MM.1S (cell line): ENCODE results near the gene HIPK3.

Experiments used
- DNase-seq: peaks from one replicate; pipeline ENCODE4 v3.0.0-alpha.2; 2015
- H2AFZ ChIP-seq: fragments of 300-600 bp; sonication (generic); 2 replicates; pipeline ENCODE4 v1.6.0; 2016; ENCODE audit warnings: antibody characterized with exemption, low read length
- H3F3A ChIP-seq: fragments of 300-600 bp; sonication (generic); 2 replicates; pipeline ENCODE4 v1.6.1; 2016; ENCODE audit warnings: mild to moderate bottlenecking, antibody characterized with exemption, low read length, moderate library complexity, mixed read lengths; ENCODE audit not compliant: insufficient read depth
- H3K27ac ChIP-seq: fragments of 300-600 bp; sonication (generic); 2 replicates; pipeline ENCODE4 v1.5.1; 2016; ENCODE audit warnings: mild to moderate bottlenecking, low read length
- H3K27me3 ChIP-seq: fragments of 300-600 bp; sonication (generic); replicated peaks from 2 replicates; pipeline ENCODE4 v1.6.0; 2016; ENCODE audit warnings: low read length; ENCODE audit not compliant: insufficient read depth
- H3K36me3 ChIP-seq: fragments of 300-600 bp; sonication (generic); replicated peaks from 2 replicates; pipeline ENCODE4 v1.6.1; 2016; ENCODE audit warnings: mild to moderate bottlenecking, low read length, mixed read lengths; ENCODE audit not compliant: insufficient read depth
- H3K4me1 ChIP-seq: fragments of 300-600 bp; sonication (generic); 2 replicates; pipeline ENCODE4 v1.6.1; 2016; ENCODE audit warnings: low read length, mixed read lengths
- H3K4me2 ChIP-seq: fragments of 300-600 bp; sonication (generic); 2 replicates; pipeline ENCODE4 v1.6.0; 2016; ENCODE audit warnings: low read depth, low read length
- H3K4me3 ChIP-seq: fragments of 300-600 bp; sonication (generic); 2 replicates; pipeline ENCODE4 v1.5.1; 2016; ENCODE audit warnings: low read length, mixed read lengths
- H3K79me2 ChIP-seq: fragments of 300-600 bp; sonication (generic); 2 replicates; pipeline ENCODE4 v1.6.1; 2016; ENCODE audit warnings: mixed run types, low read length, mixed read lengths
- H3K9ac ChIP-seq: fragments of 300-600 bp; sonication (generic); 2 replicates; pipeline ENCODE4 v1.6.1; 2016; ENCODE audit warnings: low read length, mixed read lengths
- H3K9me2 ChIP-seq: fragments of 300-600 bp; sonication (generic); replicated peaks from 2 replicates; pipeline ENCODE4 v1.6.1; 2016; ENCODE audit warnings: mild to moderate bottlenecking, low read length, mixed read lengths; ENCODE audit not compliant: insufficient read depth
- H3K9me3 ChIP-seq: fragments of 300-600 bp; sonication (generic); replicated peaks from 2 replicates; pipeline ENCODE4 v1.6.1; 2016; ENCODE audit warnings: mild to moderate bottlenecking, low read length, mixed read lengths; ENCODE audit not compliant: insufficient read depth
- H4K20me1 ChIP-seq: fragments of 300-600 bp; sonication (generic); 2 replicates; pipeline ENCODE4 v1.6.1; 2016; ENCODE audit warnings: mild to moderate bottlenecking, low read length, moderate library complexity, mixed read lengths; ENCODE audit not compliant: insufficient read depth
- CTCF ChIP-seq: fragments of 300-600 bp; sonication (generic); IDR thresholded peaks from 2 replicates; pipeline ENCODE4 v1.5.1; 2016; ENCODE audit warnings: antibody characterized with exemption, low read length, mixed read lengths
- EZH2 ChIP-seq: fragments of 300-600 bp; sonication (generic); optimal IDR thresholded peaks from 2 replicates; pipeline ENCODE3; 2017; ENCODE audit warnings: low read depth, mild to moderate bottlenecking, antibody characterized with exemption, low read length, mixed read lengths
- EZH2phosphoT487 ChIP-seq: fragments of 300-600 bp; sonication (generic); IDR thresholded peaks from 2 replicates; pipeline ENCODE4 v1.6.1; 2018; ENCODE audit warnings: antibody characterized with exemption, low read length

HIPK3 gene

GRCh38 chr11:33257160-33257896 is at the start of gene HIPK3:
HIPK3 (plus strand) TSS chr11:33257381.
- H3K9me2 ChIP-seq: no peaks in the 10 kb centered on the region
- H2AFZ ChIP-seq: peak within 1 kb of the TSS; percentile 100
- peaks cover 49% of the 10 kb centered on the region for H3K79me2 ChIP-seq
- peak; percentile 86 for DNase-seq
- 0 out of 2 replicates have a peak, but pooled peaks cover 6% of the 10 kb centered on the region for H4K20me1 ChIP-seq
- peaks cover 19% of the 10 kb centered on the region for H3F3A ChIP-seq
- H3K27me3 ChIP-seq: no peaks in the 10 kb centered on the region
- H3K4me1 ChIP-seq: peaks cover 10% of the 10 kb centered on the region; the same call in 1 of the 2 replicates
- H3K4me2 ChIP-seq: peak within 1 kb of the TSS; percentile 87
- TF ChIP-seq EZH2 (no peak), EZH2phosphoT487 (no peak), CTCF (no peak)
- H3K9me3 ChIP-seq: no peaks in the 10 kb centered on the region
- H3K27ac ChIP-seq: peak within 1 kb of the TSS; percentile 88
- H3K36me3 ChIP-seq: no peaks in the 10 kb centered on the region
- peak within 1 kb of the TSS; percentile 99 for H3K9ac ChIP-seq
- H3K4me3 ChIP-seq: peak within 1 kb of the TSS; percentile 93

- no peak overlapping the region for H3K4me2 ChIP-seq
- no peaks in the 10 kb centered on the region for H3K27me3 ChIP-seq
- H3K36me3 ChIP-seq: no peaks in the 10 kb centered on the region
- no peak overlapping the region for H2AFZ ChIP-seq
- no peaks in the 10 kb centered on the region for H3K9me2 ChIP-seq
- no peak overlapping the region for H3K9ac ChIP-seq
- H3K4me3 ChIP-seq: no peak overlapping the region
- H4K20me1 ChIP-seq: no peaks in the 10 kb centered on the region
- no peaks in the 10 kb centered on the region for H3K9me3 ChIP-seq
- H3F3A ChIP-seq: no peaks in the 10 kb centered on the region
- no peak for TF ChIP-seq CTCF
- no peak for TF ChIP-seq EZH2phosphoT487
- TF ChIP-seq EZH2: no peak
- no peaks in the 10 kb centered on the region for H3K4me1 ChIP-seq
- H3K79me2 ChIP-seq: no peaks in the 10 kb centered on the region
- DNase-seq: no peak
- no peak overlapping the region for H3K27ac ChIP-seq
Measured at GRCh38 chr11:33207408-33207985, 49.7 kb upstream of the HIPK3 start.

GRCh38 chr11:33208150-33208549 is 49.0 kb upstream of the HIPK3 start:
- Histone ChIP-seq H3K36me3 (no peaks in the 10 kb centered on the region), H3K4me3 (no peak overlapping the region), H3K9me3 (no peaks in the 10 kb centered on the region), H3K9me2 (no peaks in the 10 kb centered on the region), H3K27me3 (no peaks in the 10 kb centered on the region), H3F3A (no peaks in the 10 kb centered on the region), H3K9ac (no peak overlapping the region), H3K4me2 (no peak overlapping the region), H4K20me1 (no peaks in the 10 kb centered on the region), H3K4me1 (no peaks in the 10 kb centered on the region), H3K27ac (no peak overlapping the region), H3K79me2 (no peaks in the 10 kb centered on the region), H2AFZ (no peak overlapping the region)
- no peak for DNase-seq
- TF ChIP-seq EZH2: no peak
- TF ChIP-seq CTCF: no peak
- TF ChIP-seq EZH2phosphoT487: no peak
